Epithelial cell of prostate (primary cell): ENCODE measurements around the gene CARD10.
"Not testable (repeated sequence)": the region's sequence is repeated elsewhere in the genome, so short reads cannot be mapped to it uniquely, and the experiment has no call there.

Source experiments
- DNase-seq: peaks from one replicate; pipeline ENCODE4 v3.0.0-alpha.2; 2011; ENCODE audit warnings: low read depth, low spot score
- H3K27ac ChIP-seq: fragments of 450-650 bp; 2 replicates; pipeline ENCODE4 v1.5.1; 2017; ENCODE audit warnings: mild to moderate bottlenecking

CARD10 gene

GRCh38 chr22:37557321-37558001 is 38.2 kb upstream of the CARD10 start:
- H3K27ac ChIP-seq: no peak overlapping the region
- no peak for DNase-seq

- no peak for DNase-seq
- no peak overlapping the region for H3K27ac ChIP-seq
These were observed 37.5 kb upstream of the CARD10 start for GRCh38 chr22:37556710-37557109.

GRCh38 chr22:37555029-37555428 is 35.8 kb upstream of the CARD10 start:
- no peak for DNase-seq
- H3K27ac ChIP-seq: no peak overlapping the region

- no peak for DNase-seq
- H3K27ac ChIP-seq: no peak overlapping the region
These were observed 34.5 kb upstream of the CARD10 start for GRCh38 chr22:37553725-37554124.

GRCh38 chr22:37552524-37553163 is 33.4 kb upstream of the CARD10 start:
- H3K27ac ChIP-seq: no peak overlapping the region
- DNase-seq: no peak

- no peak for DNase-seq
- no peak overlapping the region for H3K27ac ChIP-seq
These were observed 32.8 kb upstream of the CARD10 start for GRCh38 chr22:37551981-37552380.

GRCh38 chr22:37550921-37551320 is 31.7 kb upstream of the CARD10 start:
- H3K27ac ChIP-seq, DNase-seq: not testable (repeated sequence)

GRCh38 chr22:37549704-37550059 is 30.5 kb upstream of the CARD10 start:
- H3K27ac ChIP-seq: no peak overlapping the region
- DNase-seq: no peak

GRCh38 chr22:37547251-37547741 is 28.1 kb upstream of the CARD10 start:
- DNase-seq: no peak
- H3K27ac ChIP-seq: peak overlapping the region; percentile 93

- H3K27ac ChIP-seq: peak overlapping the region; percentile 93
These were observed 27.4 kb upstream of the CARD10 start for GRCh38 chr22:37546437-37547250.

GRCh38 chr22:37545703-37546436 is 26.7 kb upstream of the CARD10 start:
- no peak for DNase-seq
- H3K27ac ChIP-seq: peak overlapping the region; percentile 93

More at GRCh38 chr22:37546437-37547250, 27.4 kb upstream of the CARD10 start:
- DNase-seq: no peak

GRCh38 chr22:37544955-37545702 is 25.9 kb upstream of the CARD10 start:
- DNase-seq: no peak
- H3K27ac ChIP-seq: peak overlapping the region; percentile 93

- peak overlapping the region; percentile 93 for H3K27ac ChIP-seq
- no peak for DNase-seq
These were observed 23.7 kb upstream of the CARD10 start for GRCh38 chr22:37542959-37543358.

GRCh38 chr22:37542416-37542815 is 23.2 kb upstream of the CARD10 start:
- peak overlapping the region; percentile 93 for H3K27ac ChIP-seq
- not testable (repeated sequence) for DNase-seq

GRCh38 chr22:37539790-37540189 is 20.6 kb upstream of the CARD10 start:
- DNase-seq, H3K27ac ChIP-seq: not testable (repeated sequence)

GRCh38 chr22:37538590-37539357 is 19.6 kb upstream of the CARD10 start:
- no peak overlapping the region for H3K27ac ChIP-seq

GRCh38 chr22:37535159-37535558 is 15.9 kb upstream of the CARD10 start:
- no peak for DNase-seq
- no peak overlapping the region for H3K27ac ChIP-seq

More at GRCh38 chr22:37538590-37539357, 19.6 kb upstream of the CARD10 start:
- DNase-seq: no peak

GRCh38 chr22:37534445-37534844 is 15.2 kb upstream of the CARD10 start:
- DNase-seq: no peak
- H3K27ac ChIP-seq: peak overlapping the region; percentile 34

GRCh38 chr22:37533995-37534394 is 14.8 kb upstream of the CARD10 start:
- H3K27ac ChIP-seq: peak overlapping the region; percentile 34
- peak; percentile 89 for DNase-seq
